IPS-18c (cell line): ENCODE data around the gene TNFRSF1A.
"Not testable (repeated sequence)": the region's sequence is repeated elsewhere in the genome, so short reads cannot be mapped to it uniquely, and the experiment has no call there.

Experiments
- H3K4me3 ChIP-seq: 2 replicates; pipeline ENCODE4 v1.7.0; 2013; ENCODE audit warnings: low read depth, mild to moderate bottlenecking, low read length, moderate library complexity; ENCODE audit not compliant: insufficient read depth
- H3K9me3 ChIP-seq: one replicate; pipeline ENCODE4 v1.6.1; 2013; ENCODE audit warnings: mild to moderate bottlenecking, low read length, moderate library complexity; ENCODE audit not compliant: control insufficient read depth, insufficient read depth

TNFRSF1A gene

DNA sequence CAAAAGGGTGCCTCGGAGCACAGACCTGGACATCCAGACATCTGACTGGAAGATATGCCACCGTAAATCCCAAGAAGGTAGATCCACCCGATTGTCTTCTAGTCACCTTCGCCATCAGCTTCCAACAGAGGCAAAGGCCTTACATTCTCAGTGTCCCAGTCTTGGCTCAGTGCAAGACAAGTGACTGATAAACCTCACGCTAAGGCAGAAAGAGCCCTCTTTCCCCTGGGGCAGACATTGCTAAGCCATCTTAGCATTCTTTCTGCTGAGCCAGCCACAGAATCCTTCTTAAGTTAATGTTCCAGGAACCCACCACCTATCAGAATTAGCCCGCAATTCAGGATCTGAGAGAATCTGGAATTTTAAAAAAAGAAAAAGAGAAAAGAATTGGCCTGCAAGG is 35.7 kb downstream of the TNFRSF1A start:
- Histone ChIP-seq H3K9me3 (no peaks in the 10 kb centered on the region), H3K4me3 (no peak overlapping the region)

DNA sequence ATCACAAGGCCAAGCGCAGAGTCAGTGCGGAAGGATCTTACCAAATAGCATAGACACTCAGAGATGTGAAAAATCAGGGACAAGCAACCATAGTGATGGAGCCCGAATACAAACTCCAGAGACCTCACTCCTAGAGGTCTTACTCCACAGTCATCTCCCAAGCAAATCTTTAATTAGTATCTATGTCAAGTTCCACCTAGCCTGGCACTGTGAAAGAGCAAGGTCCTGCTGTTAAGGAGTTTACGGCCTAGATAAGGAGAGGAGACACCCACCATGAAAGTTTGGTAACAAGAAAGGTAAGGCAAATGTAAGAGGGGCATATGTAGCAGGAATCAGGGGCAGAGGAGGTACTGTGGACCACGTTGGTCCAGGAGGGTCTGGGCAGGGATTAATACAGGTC is 38.8 kb downstream of the TNFRSF1A start:
- no peak overlapping the region for H3K4me3 ChIP-seq
- H3K9me3 ChIP-seq: no peaks in the 10 kb centered on the region

DNA sequence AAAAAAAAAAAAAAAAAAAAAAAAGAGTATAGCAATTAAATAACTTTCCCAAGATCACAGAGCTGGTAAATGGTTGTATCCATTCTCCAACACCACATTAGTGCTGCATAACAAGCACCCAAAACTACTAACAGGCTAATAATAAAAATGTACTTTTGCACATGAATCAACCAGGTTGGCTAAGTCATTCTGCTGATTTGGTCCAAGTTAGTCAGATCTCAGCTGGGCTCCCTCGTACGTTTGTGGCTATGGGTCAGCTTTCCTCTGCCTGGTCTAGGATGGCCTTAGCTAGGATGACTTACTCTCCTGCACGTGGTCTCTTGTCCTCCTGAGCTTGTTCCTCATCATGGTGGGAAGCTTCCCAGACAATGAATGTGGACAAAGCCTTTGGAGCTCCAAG is 39.3 kb downstream of the TNFRSF1A start:
- Histone ChIP-seq H3K9me3 (no peaks in the 10 kb centered on the region), H3K4me3 (no peak overlapping the region)

DNA sequence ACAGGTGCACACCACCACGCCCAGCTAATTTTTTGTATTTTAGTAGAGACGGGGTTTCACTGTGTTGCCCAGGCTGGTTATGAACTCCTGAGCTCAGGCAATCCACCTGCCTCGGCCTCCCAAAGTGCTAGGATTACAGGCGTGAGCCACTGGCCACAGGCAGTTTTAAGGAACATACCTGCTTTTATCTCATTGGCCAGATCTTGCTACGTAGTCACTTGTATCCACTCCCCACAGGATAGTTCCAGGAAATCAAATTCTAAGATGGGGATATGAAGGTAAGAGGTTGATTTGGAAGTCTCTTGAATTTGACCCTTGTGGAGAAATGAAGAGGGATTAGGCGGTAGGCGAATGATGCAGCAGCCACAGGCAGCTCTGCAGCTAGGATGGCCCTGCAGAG is 40.2 kb downstream of the TNFRSF1A start:
- no peak overlapping the region for H3K4me3 ChIP-seq

DNA sequence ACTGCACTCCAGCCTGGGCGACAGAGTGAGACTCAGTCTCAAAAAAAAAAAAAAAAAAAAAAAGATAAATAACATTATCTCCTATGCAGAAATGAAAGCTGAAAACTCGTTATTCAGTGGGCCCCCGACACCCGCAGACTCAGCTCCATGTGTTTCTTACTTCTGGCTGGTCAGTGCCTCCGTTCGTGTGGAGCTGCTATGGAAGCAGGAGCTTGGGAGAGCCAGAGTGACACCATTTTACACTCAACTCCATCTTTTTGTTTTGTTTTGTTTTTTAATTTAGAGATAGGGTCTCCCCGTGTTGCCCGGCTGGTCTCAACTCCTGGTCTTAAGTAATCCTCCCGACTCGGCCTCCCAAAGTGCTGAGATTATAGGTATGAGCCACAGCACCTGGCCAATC is 44.7 kb downstream of the TNFRSF1A start:
- H3K9me3 ChIP-seq: no peaks in the 10 kb centered on the region
- no peak overlapping the region for H3K4me3 ChIP-seq

More for the DNA sequence above, 40.2 kb downstream of the TNFRSF1A start:
- H3K9me3 ChIP-seq: no peaks in the 10 kb centered on the region

DNA sequence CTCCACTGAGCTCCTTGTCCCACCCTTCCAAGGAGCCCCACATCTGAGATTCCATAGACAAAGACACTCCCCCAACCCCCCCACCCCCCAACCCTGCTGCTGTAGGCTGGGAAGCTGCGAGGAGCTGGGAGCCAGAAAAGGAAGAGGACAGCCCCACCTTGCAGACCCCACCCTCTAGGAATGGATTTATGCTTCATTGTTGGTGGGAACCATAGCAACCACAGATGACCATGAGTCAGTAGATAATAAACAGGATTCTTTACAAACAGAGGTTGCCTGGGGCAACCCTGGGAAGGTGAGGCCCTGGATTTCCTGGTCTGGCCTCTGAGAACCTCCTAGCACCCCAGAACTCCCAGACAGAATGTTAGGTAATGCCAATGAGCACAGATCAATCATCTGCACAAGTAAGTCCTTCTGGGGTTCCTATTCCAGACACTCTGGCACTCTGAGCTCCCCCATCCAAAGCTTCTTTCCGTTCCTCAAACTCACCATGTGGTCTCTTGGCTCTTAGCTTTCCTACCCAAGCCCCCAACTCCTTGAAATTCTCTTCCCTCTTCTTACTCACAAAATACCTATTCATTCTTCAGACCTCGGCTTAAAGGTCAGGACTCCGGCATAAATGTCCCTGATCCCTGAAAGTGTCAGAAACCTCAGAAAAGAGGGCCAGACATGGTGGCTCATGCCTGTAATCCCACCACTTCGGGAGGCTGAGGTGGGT is 46.6 kb downstream of the TNFRSF1A start:
- no peaks in the 10 kb centered on the region for H3K9me3 ChIP-seq
- H3K4me3 ChIP-seq: no peak overlapping the region

DNA sequence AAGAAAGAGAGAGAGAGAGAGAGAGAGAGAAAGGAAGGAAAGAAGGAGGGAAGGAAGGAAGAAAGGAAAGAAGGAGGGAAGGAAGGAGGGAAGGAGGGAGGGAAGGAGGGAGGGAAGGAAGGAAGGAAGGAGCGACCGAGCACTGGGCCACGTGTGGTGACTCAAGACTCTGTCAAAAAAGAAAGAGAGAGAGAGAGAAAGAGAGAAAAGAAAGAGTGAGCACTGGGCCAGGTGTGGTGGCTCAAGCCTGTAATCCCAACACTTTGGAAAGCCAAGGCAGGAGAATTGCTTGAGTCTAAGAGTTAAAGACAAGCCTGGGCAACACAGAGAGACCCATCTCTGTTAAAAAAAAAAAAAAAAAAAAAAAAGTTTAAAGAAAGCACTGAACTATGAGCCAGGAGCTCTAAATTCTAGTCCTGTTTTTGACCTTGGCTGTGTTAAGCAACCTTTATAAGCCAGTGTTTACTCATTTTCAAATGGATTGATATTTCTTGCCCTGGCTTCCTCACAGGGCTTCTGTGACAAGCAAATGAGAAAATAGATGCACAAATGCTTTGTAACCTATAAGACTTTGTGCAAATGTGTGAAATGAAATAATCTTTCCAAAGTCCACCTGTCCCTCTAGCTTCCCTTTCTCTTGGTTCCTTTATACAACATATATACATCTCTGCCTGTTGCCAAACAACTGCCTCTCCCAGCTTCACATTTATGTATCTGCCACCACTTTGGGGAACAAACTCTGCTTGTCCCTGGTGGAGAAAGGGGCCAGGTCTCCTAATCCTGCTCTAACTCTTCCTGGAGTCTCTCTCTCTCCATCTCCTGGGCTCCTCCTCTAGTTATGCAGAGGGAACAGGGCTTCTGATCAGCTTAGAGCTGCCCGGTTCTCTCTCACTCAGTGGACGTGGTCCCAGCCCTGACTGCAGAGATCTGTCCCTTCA is 47.5 kb downstream of the TNFRSF1A start:
- Histone ChIP-seq H3K9me3 (no peaks in the 10 kb centered on the region), H3K4me3 (no peak overlapping the region)

DNA sequence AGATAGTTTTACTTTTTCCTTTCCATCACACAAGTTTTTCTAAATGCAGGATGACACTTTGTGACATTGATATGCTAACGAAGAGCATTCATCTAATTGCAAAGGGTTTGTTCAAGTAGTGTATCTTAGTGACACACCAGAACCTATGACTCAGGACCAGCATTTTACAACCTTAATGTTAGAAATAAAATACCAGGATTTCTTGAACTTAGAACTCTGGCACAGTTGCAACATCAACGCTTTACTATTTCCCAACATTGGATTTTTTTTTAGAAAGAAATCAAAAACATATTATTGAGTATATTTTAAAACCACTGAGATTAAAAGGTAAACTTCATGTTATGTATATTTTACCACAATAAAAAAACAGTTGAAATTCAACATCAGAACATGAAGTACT is 49.3 kb downstream of the TNFRSF1A start:
- no peak overlapping the region for H3K4me3 ChIP-seq

DNA sequence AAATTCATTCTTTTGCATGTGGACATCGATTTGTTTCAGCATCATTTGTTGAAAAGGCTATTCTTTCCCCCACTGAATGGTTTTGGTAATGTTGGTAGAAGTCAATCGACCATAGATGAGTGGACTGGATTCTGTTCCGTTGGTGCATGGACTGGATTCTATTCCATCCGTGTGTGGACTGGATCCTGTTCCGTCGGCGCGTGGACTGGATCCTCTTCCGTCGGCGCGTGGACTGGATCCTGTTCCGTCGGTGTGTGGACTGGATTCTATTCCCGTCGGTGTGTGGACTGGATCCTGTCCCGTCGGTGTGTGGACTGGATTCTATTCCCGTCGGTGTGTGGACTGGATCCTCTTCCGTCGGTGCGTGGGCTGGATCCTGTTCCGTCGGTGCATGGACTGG is 52.0 kb downstream of the TNFRSF1A start:
- H3K4me3 ChIP-seq, H3K9me3 ChIP-seq: not testable (repeated sequence)

More for the DNA sequence above, 49.3 kb downstream of the TNFRSF1A start:
- H3K9me3 ChIP-seq: no peaks in the 10 kb centered on the region

DNA sequence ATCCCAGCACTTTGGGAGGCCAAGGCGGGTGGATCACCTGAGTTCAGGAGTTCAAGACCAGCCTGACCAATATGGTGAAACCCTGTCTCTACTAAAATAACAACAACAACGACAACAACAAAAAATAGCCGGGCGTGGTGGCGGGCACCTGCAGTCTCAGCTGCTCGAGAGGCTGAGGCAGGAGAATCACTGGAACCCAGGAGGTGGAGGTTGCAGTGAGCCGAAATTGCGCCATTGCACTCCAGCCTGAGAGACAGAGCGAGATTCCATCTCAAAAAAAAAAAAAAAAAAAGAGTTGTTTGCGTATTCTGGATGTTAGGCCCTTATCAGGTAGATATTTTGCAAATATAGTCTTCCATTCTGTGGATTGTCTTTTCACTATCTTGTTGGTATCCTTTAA is 52.8 kb downstream of the TNFRSF1A start:
- not testable (repeated sequence) for H3K9me3 ChIP-seq, H3K4me3 ChIP-seq

DNA sequence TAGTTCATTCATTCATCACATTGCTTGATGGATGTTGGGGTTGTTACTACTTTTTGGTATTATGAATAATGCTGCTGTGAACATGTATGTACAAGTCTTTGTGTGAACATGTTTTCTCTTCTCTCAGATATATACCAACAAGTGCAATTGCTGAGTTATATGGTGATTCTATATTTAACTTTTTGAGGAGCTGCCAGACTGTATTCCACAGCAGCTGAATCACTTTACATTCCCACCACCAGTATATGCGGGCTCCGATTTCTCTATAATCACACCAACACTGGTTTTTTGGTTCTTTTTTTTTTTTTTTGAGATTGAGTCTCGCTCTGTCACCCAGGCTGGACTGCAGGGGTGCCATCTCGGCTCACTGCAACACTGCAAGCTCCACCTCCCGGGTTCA is 53.6 kb downstream of the TNFRSF1A start:
- no peak overlapping the region for H3K4me3 ChIP-seq
- H3K9me3 ChIP-seq: no peaks in the 10 kb centered on the region

DNA sequence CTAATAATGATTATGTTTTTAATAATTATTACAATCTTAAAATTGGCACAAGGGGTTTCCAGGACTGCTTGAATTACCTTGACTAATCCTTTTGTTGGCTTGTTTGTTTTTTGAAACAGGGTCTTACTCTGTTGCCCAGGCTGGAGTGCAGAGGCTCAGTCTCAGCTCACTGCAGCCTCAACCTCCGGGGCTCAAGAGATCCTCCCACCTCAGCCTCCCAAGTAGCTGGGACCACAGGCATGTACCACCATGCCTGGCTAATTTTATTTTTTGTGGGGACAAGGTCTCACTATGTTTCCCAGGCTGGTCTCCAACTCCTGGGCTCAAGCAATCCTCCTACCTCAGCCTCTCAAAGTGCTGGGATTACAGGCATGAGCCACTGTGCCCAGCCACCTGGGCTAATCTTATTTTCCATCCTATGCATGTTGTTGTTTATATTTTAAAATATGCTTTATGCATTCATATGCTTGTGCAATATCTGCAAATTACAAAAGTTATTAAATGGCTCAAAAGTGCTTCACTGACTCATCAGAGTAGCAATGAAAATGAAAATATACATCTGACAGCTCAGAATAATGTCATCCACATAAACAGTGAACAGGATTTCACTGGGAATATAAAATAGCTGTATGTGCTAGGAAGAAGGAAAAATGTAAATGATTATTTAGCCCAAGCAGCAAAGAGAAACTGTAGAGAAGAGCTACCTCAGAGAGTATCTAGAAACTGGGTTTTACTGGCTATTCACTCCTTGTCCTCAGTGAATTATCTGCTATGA is 56.2 kb downstream of the TNFRSF1A start:
- no peaks in the 10 kb centered on the region for H3K9me3 ChIP-seq
- H3K4me3 ChIP-seq: no peak overlapping the region

DNA sequence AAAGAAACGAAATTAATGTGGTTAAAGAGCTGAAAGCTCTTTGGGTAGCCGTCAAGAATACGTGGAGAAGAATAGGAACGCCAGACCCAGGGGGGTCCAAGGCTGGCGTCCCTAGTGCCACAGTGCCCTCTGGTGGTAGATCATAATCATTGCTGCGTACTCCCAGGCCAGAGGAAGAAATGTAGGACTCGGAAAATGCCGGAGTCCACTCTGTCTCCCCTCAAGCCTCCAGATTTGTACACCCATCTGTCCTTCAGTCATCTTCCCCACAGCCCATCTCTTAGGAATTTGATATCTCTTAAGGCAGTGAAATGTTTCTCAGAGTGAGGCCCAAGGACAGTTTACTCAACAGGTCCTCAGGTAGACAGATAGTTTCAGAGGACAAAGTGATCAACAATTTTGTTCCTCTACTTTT is 56.8 kb downstream of the TNFRSF1A start:
- no peaks in the 10 kb centered on the region for H3K9me3 ChIP-seq

DNA sequence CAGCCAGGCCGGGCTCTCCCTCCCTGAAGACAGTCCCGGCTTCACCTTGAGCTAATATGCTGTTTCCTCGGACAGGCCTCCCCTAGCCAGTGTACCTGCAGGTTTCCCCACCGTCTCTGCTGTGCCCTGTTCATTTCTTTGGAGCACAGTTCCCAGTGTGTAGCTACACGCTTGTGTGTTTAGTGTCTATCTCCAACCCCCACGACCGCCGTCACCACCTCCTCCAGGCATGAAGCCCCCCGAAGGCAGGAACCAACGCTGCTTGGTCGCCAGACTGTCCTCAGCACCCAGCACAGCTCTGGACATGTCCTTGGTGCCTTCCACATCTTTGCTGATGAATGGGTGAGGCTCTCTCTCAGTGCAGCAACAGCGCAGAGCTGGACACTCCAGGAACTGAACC is 57.6 kb downstream of the TNFRSF1A start:
- Histone ChIP-seq H3K9me3 (no peaks in the 10 kb centered on the region), H3K4me3 (no peak overlapping the region)

More for the DNA sequence above, 56.8 kb downstream of the TNFRSF1A start:
- H3K4me3 ChIP-seq: no peak overlapping the region

DNA sequence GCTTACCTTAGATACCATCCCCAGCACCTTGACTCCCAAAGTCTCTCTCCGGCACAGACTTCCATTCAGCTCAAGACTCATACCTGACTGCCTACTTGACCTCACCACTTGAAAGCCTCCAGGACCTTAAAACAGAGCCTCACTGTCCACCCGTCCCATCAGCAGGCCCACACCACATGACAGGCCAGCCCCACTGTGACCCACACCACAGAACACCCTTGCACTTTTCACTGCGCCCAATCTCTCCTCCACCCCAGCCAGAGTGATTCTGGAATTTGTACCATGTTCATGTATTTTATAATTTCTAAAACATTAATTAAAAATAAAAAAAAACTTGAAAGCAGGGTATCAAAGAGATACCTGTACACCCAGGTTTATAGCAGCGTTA is 59.4 kb downstream of the TNFRSF1A start:
- no peak overlapping the region for H3K4me3 ChIP-seq
- no peaks in the 10 kb centered on the region for H3K9me3 ChIP-seq

DNA sequence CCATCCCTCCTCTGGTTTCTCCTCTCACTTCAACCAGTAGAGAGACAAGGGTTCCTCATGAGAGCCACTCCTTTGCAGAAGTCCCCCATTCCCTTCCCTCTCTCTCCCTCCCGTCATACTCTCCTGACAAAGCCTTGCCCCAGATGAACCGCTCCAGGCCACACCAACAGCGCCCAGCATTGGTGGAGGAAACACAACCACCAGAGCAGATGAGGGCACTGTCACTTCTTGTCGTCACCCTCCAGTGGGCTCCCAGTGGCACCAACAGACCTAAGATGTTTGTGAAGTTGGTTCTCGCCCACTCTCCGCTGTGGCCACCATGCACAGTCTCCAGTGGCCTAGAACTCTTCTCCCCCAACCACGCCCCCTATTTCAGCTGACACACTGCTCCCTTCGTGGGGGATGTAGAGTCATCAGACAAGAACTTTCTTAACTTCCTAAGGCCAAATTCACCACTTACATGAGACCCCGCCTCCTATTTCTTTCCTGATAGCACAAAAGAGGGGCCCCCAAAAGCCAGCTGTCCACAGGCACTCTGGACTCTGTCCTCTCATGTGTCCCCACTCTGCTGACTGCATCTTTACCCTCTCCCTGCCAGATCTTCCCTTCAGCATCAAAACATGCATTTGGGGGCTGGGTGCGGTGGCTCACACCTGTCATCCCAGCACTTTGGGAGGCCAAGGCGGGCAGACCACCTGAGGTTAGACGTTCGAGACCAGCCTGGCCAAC is 60.6 kb downstream of the TNFRSF1A start:
- H3K9me3 ChIP-seq: no peaks in the 10 kb centered on the region
- no peak overlapping the region for H3K4me3 ChIP-seq

DNA sequence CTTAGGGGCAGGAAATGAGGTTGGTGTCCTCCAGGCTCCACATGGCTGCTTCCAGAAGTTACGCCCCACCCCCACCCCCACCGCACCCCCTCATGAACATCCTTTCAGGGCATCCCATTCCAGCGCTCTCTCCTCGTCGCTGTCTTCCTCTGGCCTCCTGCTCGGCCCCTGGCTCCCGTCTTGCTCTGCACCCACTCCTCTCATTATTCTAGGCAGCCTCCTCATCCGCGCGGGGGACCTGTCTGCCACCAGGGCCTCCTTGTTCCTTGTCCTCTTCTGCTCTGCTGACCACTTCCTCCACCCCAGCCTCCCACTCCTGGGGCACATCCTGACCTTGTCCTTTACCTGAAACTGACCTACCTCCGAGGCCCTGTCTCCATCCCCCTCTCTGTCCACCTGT is 61.2 kb downstream of the TNFRSF1A start:
- Histone ChIP-seq H3K9me3 (no peaks in the 10 kb centered on the region), H3K4me3 (no peak overlapping the region; the same call in 1 of the 2 replicates)
